Gastrocnemius medialis (tissue), 4 donors: ENCODE data around the gene PTPRT. TPM values are rescaled to one million over a fixed set of nuclear protein-coding genes. Genes with fewer than 3 reads are reported as not detected.

ENCODE experiments used
- ATAC-seq, 2 donors: fragments of 150-250 bp; one replicate each; pipeline ENCODE4 v1.9.1; 2016
- DNase-seq, 2 donors: peaks; one replicate each; pipeline ENCODE4 v3.0.0-alpha.2; 2019
- H3K27ac ChIP-seq, 4 donors: fragments of 200-600 bp; sonication (generic); 1 replicate in 1 of 4; 2 replicates in 3 of 4; pipeline ENCODE4 v1.5.1; 2016 to 2018; ENCODE audit warnings: mild to moderate bottlenecking in 2 of 4, moderate library complexity in 1 of 4
- H3K27me3 ChIP-seq, 3 donors: fragments of 200-600 bp; sonication (generic) in 2 of 3; 1 replicate in 1 of 3; 2 replicates in 2 of 3; pipeline versions ENCODE4 v1.5.1 to v1.6.0; 2016 to 2019; ENCODE audit warnings: mild to moderate bottlenecking in 1 of 3, moderate library complexity in 1 of 3
- H3K36me3 ChIP-seq, 2 donors: fragments of 200-600 bp; sonication (generic) in 1 of 2; one replicate each; pipeline ENCODE4 v1.5.1; 2017 to 2018
- H3K4me1 ChIP-seq, 2 donors: fragments of 200-600 bp; sonication (generic) in 1 of 2; one replicate each; pipeline ENCODE4 v1.5.1; 2016 to 2017; ENCODE audit warnings: mild to moderate bottlenecking in 2 of 2
- H3K4me3 ChIP-seq, 4 donors: fragments of 200-600 bp; sonication (generic) in 3 of 4; 1 replicate in 1 of 4; 2 replicates in 3 of 4; pipeline ENCODE4 v1.5.1; 2016 to 2019; ENCODE audit warnings: mild to moderate bottlenecking in 2 of 4
- H3K9me3 ChIP-seq, 3 donors: fragments of 200-600 bp; sonication (generic) in 2 of 3; 1 replicate in 1 of 3; 2 replicates in 2 of 3; pipeline ENCODE4 v1.5.1; 2016 to 2019
- CTCF ChIP-seq, 5 experiments: fragments of 450-650 bp in 3 of 5; fragments of 200-600 bp in 2 of 5; sonication (generic) in 2 of 5; IDR thresholded peaks in 4 of 5; conservative IDR thresholded peaks in 1 of 5; 1 replicate in 4 of 5; 2 replicates in 1 of 5; pipeline ENCODE4 v1.5.1; 2016 to 2019; ENCODE audit warnings: antibody characterized with exemption in 5 of 5, mild to moderate bottlenecking in 3 of 5, moderate library complexity in 3 of 5
- POLR2A ChIP-seq, 2 donors: fragments of 450-650 bp; IDR thresholded peaks; one replicate each; pipeline ENCODE4 v1.6.1; 2017; ENCODE audit warnings: antibody characterized with exemption in 2 of 2, mild to moderate bottlenecking in 2 of 2, moderate library complexity in 2 of 2
- in situ Hi-C, 4 donors: fragments of 200-750 bp; cut with MboI; loops; one replicate each; pipeline versions ENCODE4 v1.15.0 to v1.8.0; 2017; ENCODE audit warnings: low sequenced_read_pairs in 4 of 4
- intact Hi-C: fragments of 100-400 bp; cut with DNase I; formaldehyde crosslinking; loops from one replicate; pipeline ENCODE4 v1.15.1; 2023; ENCODE audit warnings: low total_unique reads
- total RNA-seq, 4 donors: library from RNA; depleted of rRNA; stranded (reverse); fragments of >200 nt; gene quantifications; one replicate each; pipeline versions ENCODE4 v1.1.0 to v1.2.3, GENCODE V29; 2016

Gene PTPRT
- total RNA-seq, 4 donors from 2014 or later = not detected

- no peak for ATAC-seq
- no peak overlapping the region for H3K4me3 ChIP-seq
- no peak for DNase-seq
- no peak for TF ChIP-seq CTCF (IDR thresholded peaks at IDR 0.05 in 4 of 5, conservative IDR thresholded peaks at IDR 0.05 in 1 of 5)
- no peak for TF ChIP-seq POLR2A (IDR thresholded peaks at IDR 0.05)
- H3K4me1 ChIP-seq = no peaks in the 10 kb centered on the region
- intact Hi-C loops = no loop called here
- in situ Hi-C loops = no loop called here
- no peaks in the 10 kb centered on the region for H3K27me3 ChIP-seq
- no peaks in the 10 kb centered on the region for H3K9me3 ChIP-seq
- H3K27ac ChIP-seq = no peak overlapping the region
- no peaks in the 10 kb centered on the region for H3K36me3 ChIP-seq
Observed at GRCh38 chr20:42118409-42119125, 1071.1 kb downstream of the PTPRT start.

- no peak for DNase-seq
- in situ Hi-C loops = no loop called here
Observed at GRCh38 chr20:42118001-42118400, 1071.7 kb downstream of the PTPRT start.

GRCh38 chr20:42113236-42113635, 1076.5 kb downstream of the PTPRT start:
- TF ChIP-seq POLR2A (IDR thresholded peaks at IDR 0.05) (no peak), CTCF (IDR thresholded peaks at IDR 0.05 in 4 of 5, conservative IDR thresholded peaks at IDR 0.05 in 1 of 5) (no peak)
- DNase-seq = no peak
- H3K27ac ChIP-seq = no peak overlapping the region
- no peaks in the 10 kb centered on the region for H3K9me3 ChIP-seq
- ATAC-seq = no peak
- H3K27me3 ChIP-seq = no peaks in the 10 kb centered on the region
- H3K36me3 ChIP-seq = no peaks in the 10 kb centered on the region
- H3K4me3 ChIP-seq = no peak overlapping the region
- in situ Hi-C loops = no loop called here
- no peaks in the 10 kb centered on the region for H3K4me1 ChIP-seq
- intact Hi-C loops = no loop called here

More at GRCh38 chr20:42118001-42118400, 1071.7 kb downstream of the PTPRT start:
- TF ChIP-seq POLR2A (IDR thresholded peaks at IDR 0.05) (no peak), CTCF (IDR thresholded peaks at IDR 0.05 in 4 of 5, conservative IDR thresholded peaks at IDR 0.05 in 1 of 5) (no peak)
- no peaks in the 10 kb centered on the region for H3K4me1 ChIP-seq
- no peaks in the 10 kb centered on the region for H3K9me3 ChIP-seq
- H3K36me3 ChIP-seq = no peaks in the 10 kb centered on the region
- no peak overlapping the region for H3K27ac ChIP-seq
- H3K27me3 ChIP-seq = no peaks in the 10 kb centered on the region
- ATAC-seq = no peak
- no peak overlapping the region for H3K4me3 ChIP-seq
- intact Hi-C loops = no loop called here

GRCh38 chr20:42112161-42112560, 1077.5 kb downstream of the PTPRT start:
- intact Hi-C loops = no loop called here
- H3K4me1 ChIP-seq = no peaks in the 10 kb centered on the region
- no peak for TF ChIP-seq CTCF (IDR thresholded peaks at IDR 0.05 in 4 of 5, conservative IDR thresholded peaks at IDR 0.05 in 1 of 5)
- TF ChIP-seq POLR2A (IDR thresholded peaks at IDR 0.05) = no peak
- no peaks in the 10 kb centered on the region for H3K27me3 ChIP-seq
- in situ Hi-C loops = no loop called here
- DNase-seq (no peak), ATAC-seq (no peak)
- no peak overlapping the region for H3K27ac ChIP-seq
- no peaks in the 10 kb centered on the region for H3K9me3 ChIP-seq
- H3K36me3 ChIP-seq = no peaks in the 10 kb centered on the region
- H3K4me3 ChIP-seq = no peak overlapping the region

GRCh38 chr20:42111349-42111748, 1078.4 kb downstream of the PTPRT start:
- in situ Hi-C loops = no loop called here
- H3K36me3 ChIP-seq = no peaks in the 10 kb centered on the region
- no peaks in the 10 kb centered on the region for H3K9me3 ChIP-seq
- intact Hi-C loops = no loop called here
- H3K4me3 ChIP-seq = no peak overlapping the region
- ATAC-seq = no peak
- no peaks in the 10 kb centered on the region for H3K4me1 ChIP-seq
- no peak for DNase-seq
- no peak overlapping the region for H3K27ac ChIP-seq
- no peaks in the 10 kb centered on the region for H3K27me3 ChIP-seq
- TF ChIP-seq POLR2A (IDR thresholded peaks at IDR 0.05) (no peak), CTCF (IDR thresholded peaks at IDR 0.05 in 4 of 5, conservative IDR thresholded peaks at IDR 0.05 in 1 of 5) (no peak)
